GM18502 (cell line): Measurements from ENCODE around the gene ZNF550.

ENCODE experiments used
- ATAC-seq: cut with Tn5 transposase; IDR thresholded peaks from one replicate; pipeline ENCODE4 v1.9.1; 2021; ENCODE audit warnings: mild to moderate bottlenecking; ENCODE audit not compliant: unreplicated experiment, poor library complexity

The ZNF550 gene

GRCh38 chr19:57559404-57560025, at the start of gene ZNF550:
TSS of gene ZNF550 (minus strand) at chr19:57559863. CDS start at chr19:57559682, 181 bp downstream.
- ATAC-seq, result peak; percentile 93

DNA sequence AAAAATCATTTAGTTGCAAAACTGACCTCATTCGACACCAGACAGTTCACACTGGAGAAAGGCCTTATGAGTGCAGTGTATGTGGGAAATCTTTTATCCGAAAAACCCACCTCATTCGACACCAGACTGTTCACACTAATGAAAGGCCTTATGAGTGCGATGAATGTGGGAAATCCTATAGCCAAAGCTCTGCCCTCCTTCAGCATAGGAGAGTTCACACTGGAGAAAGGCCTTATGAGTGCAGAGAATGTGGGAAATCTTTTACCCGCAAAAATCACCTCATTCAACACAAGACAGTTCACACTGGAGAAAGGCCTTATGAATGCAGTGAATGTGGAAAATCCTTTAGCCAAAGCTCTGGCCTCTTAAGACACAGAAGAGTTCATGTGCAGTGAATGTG, 47.3 kb upstream of the ZNF550 start:
- no peak for ATAC-seq

DNA sequence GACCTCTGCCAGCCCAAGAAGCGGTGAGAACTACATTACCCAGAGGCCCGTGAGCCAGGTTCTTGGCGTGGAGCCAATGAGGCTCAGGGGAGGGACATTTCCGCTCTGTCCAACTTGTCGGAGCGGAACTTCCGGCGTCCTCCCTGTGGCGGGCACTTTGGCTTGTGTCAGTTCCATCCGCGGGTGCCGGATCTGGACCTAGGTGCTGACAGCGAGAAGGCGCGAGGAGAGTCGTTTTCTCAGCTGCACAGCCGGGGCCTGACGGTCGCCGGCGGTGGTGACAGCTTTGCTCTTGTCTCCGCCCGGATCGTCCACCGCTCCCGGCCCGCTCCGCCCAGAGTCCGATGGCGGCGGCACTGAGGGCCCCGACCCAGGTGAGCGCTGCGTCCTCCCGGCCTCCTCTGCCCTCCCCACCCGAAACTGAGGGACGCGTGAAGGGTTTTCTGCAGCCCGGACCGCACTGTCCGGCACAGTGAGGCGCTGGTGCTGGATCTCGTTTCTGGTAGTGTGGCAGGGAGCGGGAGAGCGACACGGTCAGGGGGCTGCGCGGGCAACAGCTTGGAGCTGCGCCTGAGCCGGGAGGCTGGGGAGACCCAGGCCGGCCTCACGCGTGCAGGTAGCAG, 40.2 kb upstream of the ZNF550 start, which contains the start of gene ZNF530:
ZNF530 (plus strand) TSS at position 125 of the 623 bp plus-strand sequence. CDS start 4,461 bp downstream, outside the sequence.
- ATAC-seq, result peak; percentile 93

DNA sequence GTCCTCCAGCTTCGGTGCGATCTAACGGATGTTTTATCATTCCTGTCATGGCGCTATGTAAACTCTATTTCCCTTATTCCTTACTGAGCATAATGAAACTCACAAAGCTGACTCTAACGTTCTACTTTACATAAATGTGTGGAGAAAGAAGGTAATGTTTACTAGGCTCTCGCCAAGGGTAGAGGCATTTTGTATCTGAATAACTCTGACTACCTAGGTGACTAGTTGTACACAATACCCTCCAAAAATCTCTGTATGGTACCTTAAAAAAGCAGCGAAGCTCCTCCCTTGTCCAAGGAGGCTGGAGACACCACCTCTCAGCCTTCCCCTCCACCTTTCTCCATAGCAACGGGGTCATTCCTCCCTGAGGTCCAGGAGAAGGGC, 39.7 kb upstream of the ZNF550 start:
- peak; percentile 26 for ATAC-seq

GRCh38 chr19:57587529-57587928, 27.9 kb upstream of the ZNF550 start:
- ATAC-seq, result no peak

DNA sequence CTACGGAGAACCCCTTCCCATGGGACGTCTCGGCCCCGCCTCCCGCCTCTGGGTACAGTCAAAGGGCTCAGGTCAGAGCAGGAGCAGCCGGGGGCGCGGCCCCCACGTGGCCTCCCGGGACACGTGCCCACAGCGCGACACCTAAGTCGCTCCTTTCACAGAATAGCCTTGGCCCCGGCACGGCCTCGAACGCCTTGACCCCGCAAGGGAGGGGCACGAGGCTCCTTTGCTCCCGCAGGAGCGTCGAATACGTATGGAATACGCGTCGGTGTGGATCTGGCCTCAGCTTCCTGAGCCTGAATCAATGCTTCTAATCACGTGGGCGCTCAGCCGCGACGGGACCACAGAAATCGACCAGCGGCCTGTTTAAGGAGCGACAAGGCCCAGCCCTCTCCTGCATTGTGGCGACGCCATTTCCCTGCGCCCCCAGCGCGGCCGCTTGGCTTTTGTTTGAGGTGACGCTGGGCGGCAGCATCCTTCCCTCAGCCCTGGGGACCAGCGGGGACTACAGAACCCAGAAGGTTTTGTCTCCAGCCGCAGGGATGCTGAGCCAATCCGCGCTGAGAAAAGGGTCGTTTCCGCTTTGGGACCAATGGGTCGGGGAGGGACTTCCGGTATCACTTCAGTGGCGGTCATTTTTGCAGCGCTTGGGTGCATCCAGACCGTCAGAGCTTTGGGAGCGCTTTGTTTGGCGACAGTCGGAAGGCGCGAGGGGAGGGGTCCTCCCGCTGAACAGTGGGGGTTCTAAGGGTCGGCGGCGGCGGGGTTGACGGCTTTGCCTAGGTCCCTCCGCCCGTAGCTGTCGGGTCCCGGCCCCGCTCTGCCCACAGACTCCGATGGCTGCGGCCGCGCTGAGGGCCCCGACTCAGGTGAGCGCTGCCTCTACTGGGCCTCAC, 24.1 kb upstream of the ZNF550 start, which contains the start of gene ZIK1:
ZIK1 (plus strand) TSS at position 625 of the 896 bp plus-strand sequence; CDS start at position 837, 212 bp downstream.
- peak; percentile 86 for ATAC-seq

DNA sequence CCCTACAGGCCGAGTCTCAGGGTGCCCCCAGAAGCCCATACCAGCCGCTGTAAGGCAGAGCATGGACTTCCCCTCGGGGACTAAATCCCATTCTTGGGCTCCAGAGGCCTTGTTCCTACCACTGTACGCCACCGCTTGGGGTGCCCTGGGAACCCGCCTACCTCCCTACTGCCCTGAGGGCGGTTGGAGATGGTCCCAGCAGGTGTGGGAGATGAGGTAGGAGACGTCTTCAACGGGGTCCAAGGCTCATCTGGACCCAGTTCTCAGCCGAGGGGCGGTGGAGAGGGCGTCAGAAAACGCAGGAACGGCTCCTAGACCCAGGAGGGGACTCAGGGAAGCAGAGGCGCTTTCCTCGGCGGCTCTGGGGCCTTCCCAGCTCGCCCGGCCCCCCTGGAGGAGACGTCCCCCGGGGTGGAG, 23.4 kb upstream of the ZNF550 start:
- ATAC-seq, result no peak

DNA sequence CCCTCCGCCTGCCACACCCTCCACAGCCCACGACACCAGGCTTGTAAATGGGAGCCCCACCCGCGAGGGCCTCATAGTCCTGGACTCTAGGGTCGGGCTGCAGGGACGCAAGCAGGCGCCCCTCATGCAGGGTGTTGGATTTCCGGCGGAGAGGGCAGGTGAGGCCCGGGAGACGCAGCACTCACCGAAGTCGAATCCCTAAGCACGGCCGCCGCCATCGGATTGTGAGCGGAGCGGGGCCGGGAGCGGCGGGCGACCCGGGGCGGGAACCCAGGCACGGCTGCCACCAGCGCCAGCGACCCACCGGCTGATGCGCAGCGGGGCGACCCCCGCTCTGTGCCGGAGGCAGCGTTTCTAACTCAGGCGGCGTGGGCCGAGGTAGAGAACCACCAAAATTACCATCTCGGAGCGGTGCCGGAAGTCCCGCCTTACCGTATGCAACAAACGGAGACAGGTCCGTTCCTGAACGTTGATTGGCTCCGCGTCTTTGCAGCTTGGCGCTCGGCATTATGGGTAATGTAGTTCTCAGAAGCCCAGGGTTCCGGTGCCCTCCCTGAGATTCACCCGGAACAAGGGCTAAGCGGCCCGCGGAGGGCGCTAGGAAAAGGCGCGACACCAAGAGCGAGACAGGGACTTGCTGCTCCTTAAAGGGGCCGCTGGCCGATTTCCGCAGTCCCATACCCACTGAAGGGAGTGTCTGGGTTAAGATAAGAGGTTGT, 19.0 kb upstream of the ZNF550 start, which contains the start of gene ZNF416:
ZNF416 (minus strand) TSS at position 425 of the 719 bp plus-strand sequence; CDS start at position 218, 207 bp downstream.
- ATAC-seq, result peak; percentile 90

DNA sequence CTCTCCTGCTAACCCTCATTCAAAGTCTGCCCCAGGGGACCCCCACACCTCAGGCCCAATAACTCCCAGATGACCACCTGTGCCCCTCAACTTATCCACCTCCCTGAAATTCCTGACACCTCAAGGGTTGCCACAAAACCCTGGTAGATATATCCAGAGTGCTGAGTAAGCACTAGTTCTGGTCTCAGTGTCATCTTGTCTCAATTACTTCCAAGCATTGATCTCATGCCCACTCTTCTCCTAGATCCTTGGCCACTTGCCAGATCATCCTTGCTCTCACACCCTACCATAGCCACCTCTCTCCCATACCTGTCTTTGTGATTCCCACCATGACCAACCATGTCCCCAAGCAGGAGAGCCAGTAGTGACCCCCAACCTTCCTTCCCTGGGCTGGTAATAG, 17.0 kb upstream of the ZNF550 start:
- ATAC-seq, result no peak

- no peak for ATAC-seq
These were observed 12.8 kb upstream of the ZNF550 start for GRCh38 chr19:57572415-57572947.

DNA sequence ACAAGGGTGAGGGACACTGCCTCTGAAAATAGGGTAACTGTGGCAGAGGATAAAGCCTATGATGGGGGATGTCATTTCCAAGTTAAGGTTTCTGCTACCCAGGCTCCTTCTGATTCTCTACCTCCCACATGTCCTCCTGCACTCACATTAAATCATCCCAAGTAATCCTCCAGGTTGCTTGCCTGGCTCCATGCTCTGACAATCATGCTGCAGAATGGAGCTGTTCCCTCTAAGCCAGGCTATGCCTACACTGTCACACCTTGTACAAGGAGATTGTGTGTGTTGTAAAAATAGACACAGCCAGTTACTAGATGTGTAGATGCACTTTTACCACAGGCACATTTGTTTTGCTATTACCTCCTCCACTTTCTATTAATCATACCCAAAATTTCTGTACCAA, 11.0 kb upstream of the ZNF550 start:
- no peak for ATAC-seq

GRCh38 chr19:57566396-57567265, 7.0 kb upstream of the ZNF550 start:
- no peak for ATAC-seq

DNA sequence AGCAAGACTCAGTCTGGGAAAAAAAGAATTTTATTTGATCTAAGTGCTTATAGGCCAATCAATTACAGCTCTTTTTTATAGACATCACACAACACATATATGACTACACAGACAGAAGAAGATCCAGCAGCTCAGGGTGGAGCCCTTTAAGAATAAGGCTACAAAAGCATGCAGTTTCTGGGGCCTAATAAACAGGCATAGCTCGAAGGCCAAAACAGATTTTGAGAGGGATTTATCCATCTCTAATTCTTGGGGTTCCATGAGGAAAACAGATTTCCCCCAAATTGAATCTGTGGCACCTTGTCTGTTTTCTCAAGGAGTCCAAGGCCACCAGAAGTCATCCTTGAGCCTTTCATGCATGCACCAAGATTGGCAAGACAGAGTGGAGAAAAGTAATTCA, 3.9 kb upstream of the ZNF550 start:
- no peak for ATAC-seq

DNA sequence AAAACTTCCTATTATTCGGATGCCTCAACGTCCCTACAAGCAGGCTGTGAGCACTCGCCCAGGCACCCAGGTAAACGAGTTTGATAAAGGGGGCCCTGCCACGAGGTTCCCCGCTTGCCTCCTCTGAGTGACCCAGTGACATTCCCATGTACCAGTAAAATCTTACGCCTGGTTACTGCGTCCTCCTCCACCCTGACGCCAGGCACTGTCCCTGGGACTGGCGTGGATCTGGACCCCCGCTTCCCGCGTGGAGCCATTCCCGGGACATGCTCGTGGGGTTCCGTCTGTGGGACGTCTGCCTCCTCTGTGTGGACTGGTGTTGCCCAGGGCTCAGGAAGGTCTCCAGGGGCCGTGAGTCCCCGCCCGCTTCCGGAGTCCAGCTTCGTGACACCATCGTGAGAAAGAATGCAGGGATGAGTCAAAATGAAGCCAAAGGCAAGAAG, 407 bp upstream of the ZNF550 start:
- ATAC-seq, result no peak

DNA sequence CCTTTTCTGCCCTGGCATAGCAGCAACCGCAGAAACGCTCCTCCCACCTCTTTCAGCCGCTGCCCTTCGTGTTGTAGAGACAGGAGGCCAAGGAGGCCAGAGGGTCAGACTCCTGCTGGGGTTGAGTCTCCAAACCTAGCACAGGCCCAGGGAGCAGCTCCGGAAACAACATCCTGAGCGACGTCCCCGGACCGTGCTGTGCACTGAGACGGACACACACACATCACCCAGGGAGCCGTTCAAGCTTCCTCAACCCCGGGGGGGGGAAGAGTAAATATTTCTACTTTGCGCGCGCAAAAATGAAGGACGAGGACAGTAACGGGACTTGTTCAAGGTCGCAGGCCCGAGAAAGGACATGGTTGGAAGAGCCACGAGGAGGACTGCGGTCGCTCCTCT, 657 bp downstream of the ZNF550 start:
- ATAC-seq, result peak; percentile 28

DNA sequence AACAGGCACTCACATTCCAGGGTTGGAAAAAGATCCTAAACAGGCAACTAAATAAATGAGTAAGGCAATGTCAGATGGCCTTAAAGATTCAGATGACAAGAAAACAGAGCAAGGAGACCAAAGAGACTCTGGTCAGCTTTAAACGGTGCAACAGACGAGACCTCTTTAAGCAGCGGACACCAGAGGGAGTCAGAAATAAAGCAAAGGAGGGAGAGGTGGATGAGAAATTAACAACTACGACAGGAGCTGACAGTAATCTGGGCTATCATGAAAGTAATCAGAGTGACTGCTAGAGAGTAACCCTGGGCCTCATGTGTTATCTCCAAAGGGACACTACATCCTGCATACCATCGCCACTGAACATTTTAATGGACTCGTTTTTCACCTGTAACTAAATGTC, 1.1 kb downstream of the ZNF550 start:
- ATAC-seq, result no peak

- no peak for ATAC-seq
These were observed 2.0 kb downstream of the ZNF550 start for GRCh38 chr19:57557659-57558058.

- ATAC-seq, result no peak
These were observed 7.2 kb downstream of the ZNF550 start for GRCh38 chr19:57552432-57552831.

GRCh38 chr19:57546513-57546912, 13.2 kb downstream of the ZNF550 start:
- no peak for ATAC-seq
